Stomach (tissue), 4 donors: ENCODE data around the gene GABBR2.

Experiments
- CTCF ChIP-seq, 7 experiments: fragments of 450-650 bp in 4 of 7; fragments of 200-600 bp in 3 of 7; sonication (generic) in 3 of 7; IDR thresholded peaks; one replicate each; pipeline ENCODE4 v1.5.1; 2016 to 2019; ENCODE audit warnings: antibody characterized with exemption in 7 of 7, control low read depth in 2 of 7, mild to moderate bottlenecking in 1 of 7
- POLR2A ChIP-seq, 4 donors: fragments of 450-650 bp; IDR thresholded peaks; one replicate each; pipeline ENCODE4 v1.6.1; 2016; ENCODE audit warnings: antibody characterized with exemption in 4 of 4, control low read depth in 2 of 4, mild to moderate bottlenecking in 1 of 4, moderate library complexity in 1 of 4

GRCh38 chr9:98485706-98486105 lies 223.0 kb downstream of the GABBR2 start:
- TF ChIP-seq POLR2A (IDR thresholded peaks at IDR 0.05) (no peak), CTCF (IDR thresholded peaks at IDR 0.05) (no peak)
